Activated T-cell treated with anti-CD3 and anti-CD28 coated beads for 24 hours (primary cell): Measurements from ENCODE around the gene CTNNA3.

Experiments used
- DNase-seq: peaks from one replicate; pipeline ENCODE4 v3.0.0-alpha.2; 2020; ENCODE audit warnings: low read depth

The CTNNA3 gene

GRCh38 chr10:66537186-66537585 is 1158.8 kb downstream of the CTNNA3 start:
- no peak for DNase-seq

- DNase-seq: no peak
Observed at GRCh38 chr10:66535439-66535838, 1160.6 kb downstream of the CTNNA3 start.

GRCh38 chr10:66534866-66535265 is 1161.1 kb downstream of the CTNNA3 start:
- DNase-seq: no peak

GRCh38 chr10:66521506-66521905 is 1174.5 kb downstream of the CTNNA3 start:
- no peak for DNase-seq

GRCh38 chr10:66519616-66520015 is 1176.4 kb downstream of the CTNNA3 start:
- DNase-seq: no peak

- no peak for DNase-seq
Observed at GRCh38 chr10:66514666-66515065, 1181.3 kb downstream of the CTNNA3 start.

- no peak for DNase-seq
Observed at GRCh38 chr10:66513504-66513903, 1182.5 kb downstream of the CTNNA3 start.

- no peak for DNase-seq
Observed at GRCh38 chr10:66505003-66505657, 1190.9 kb downstream of the CTNNA3 start.

GRCh38 chr10:66501356-66501755 is 1194.6 kb downstream of the CTNNA3 start:
- no peak for DNase-seq

GRCh38 chr10:66483966-66484365 is 1212.0 kb downstream of the CTNNA3 start:
- no peak for DNase-seq

GRCh38 chr10:66472156-66472555 is 1223.8 kb downstream of the CTNNA3 start:
- no peak for DNase-seq

GRCh38 chr10:66467042-66467441 is 1229.0 kb downstream of the CTNNA3 start:
- no peak for DNase-seq

GRCh38 chr10:66466622-66467021 is 1229.4 kb downstream of the CTNNA3 start:
- no peak for DNase-seq

GRCh38 chr10:66463611-66464010 is 1232.4 kb downstream of the CTNNA3 start:
- DNase-seq: no peak

GRCh38 chr10:66457629-66458028 is 1238.4 kb downstream of the CTNNA3 start:
- DNase-seq: no peak

GRCh38 chr10:66455304-66455703 is 1240.7 kb downstream of the CTNNA3 start:
- DNase-seq: no peak

- no peak for DNase-seq
Observed at GRCh38 chr10:66440568-66440967, 1255.4 kb downstream of the CTNNA3 start.

GRCh38 chr10:66414943-66415342 is 1281.1 kb downstream of the CTNNA3 start:
- no peak for DNase-seq

- DNase-seq: no peak
Observed at GRCh38 chr10:66405566-66405965, 1290.4 kb downstream of the CTNNA3 start.

- no peak for DNase-seq
Observed at GRCh38 chr10:66398669-66399068, 1297.3 kb downstream of the CTNNA3 start.

- DNase-seq: no peak
Observed at GRCh38 chr10:66394342-66395063, 1301.5 kb downstream of the CTNNA3 start.

GRCh38 chr10:66390926-66391325 is 1305.1 kb downstream of the CTNNA3 start:
- DNase-seq: no peak

- no peak for DNase-seq
Observed at GRCh38 chr10:66381045-66381444, 1315.0 kb downstream of the CTNNA3 start.
